ENCODE measurements around the gene ANKRD6.
"Not testable (repeated sequence)": the region's sequence is repeated elsewhere in the genome, so short reads cannot be mapped to it uniquely, and the experiment has no call there.

Gene ANKRD6

DNA sequence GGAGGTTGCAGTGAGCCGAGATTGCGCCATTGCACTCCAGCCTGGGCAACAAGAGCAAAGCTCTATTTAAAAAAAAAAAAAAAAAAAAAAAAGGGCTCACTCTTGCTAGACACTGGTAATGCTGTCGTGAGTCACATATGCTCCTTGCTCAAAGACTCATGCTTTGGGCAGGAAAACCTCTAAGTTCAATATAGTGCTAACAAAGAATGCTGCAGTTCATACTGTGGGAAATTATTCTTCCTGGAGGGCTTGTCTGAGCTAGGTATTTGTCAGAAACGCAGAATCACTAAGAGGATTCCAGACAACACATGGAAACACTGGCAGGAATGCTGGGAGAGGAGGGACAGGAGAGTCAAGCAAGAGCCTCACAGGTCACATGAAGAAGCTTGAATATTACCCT lies 207.9 kb downstream of the ANKRD6 start:
- no peak for TF ChIP-seq EZH2phosphoT487 (conservative IDR thresholded peaks at IDR 0.05; ENCODE audit: low read length)
- TF ChIP-seq, protein P1, sequence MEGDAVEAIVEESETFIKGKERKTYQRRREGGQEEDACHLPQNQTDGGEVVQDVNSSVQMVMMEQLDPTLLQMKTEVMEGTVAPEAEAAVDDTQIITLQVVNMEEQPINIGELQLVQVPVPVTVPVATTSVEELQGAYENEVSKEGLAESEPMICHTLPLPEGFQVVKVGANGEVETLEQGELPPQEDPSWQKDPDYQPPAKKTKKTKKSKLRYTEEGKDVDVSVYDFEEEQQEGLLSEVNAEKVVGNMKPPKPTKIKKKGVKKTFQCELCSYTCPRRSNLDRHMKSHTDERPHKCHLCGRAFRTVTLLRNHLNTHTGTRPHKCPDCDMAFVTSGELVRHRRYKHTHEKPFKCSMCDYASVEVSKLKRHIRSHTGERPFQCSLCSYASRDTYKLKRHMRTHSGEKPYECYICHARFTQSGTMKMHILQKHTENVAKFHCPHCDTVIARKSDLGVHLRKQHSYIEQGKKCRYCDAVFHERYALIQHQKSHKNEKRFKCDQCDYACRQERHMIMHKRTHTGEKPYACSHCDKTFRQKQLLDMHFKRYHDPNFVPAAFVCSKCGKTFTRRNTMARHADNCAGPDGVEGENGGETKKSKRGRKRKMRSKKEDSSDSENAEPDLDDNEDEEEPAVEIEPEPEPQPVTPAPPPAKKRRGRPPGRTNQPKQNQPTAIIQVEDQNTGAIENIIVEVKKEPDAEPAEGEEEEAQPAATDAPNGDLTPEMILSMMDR (IDR thresholded peaks at IDR 0.05; ENCODE audit: insufficient read depth, low read length, poor library complexity, severe bottlenecking) = no peak
- no peak overlapping the region for H3K27ac ChIP-seq (ENCODE audit: low read depth, low read length)
- no peak overlapping the region for H3K4me3 ChIP-seq (ENCODE audit: insufficient read depth, low read length, poor library complexity, severe bottlenecking)
- H3K4me2 ChIP-seq (ENCODE audit: low read depth, low read length, poor library complexity, severe bottlenecking) = no peak overlapping the region
- H3K27me3 ChIP-seq (ENCODE audit: low read length) = no peaks in the 10 kb centered on the region
- peaks cover 14% of the 10 kb centered on the region for H3F3A ChIP-seq (ENCODE audit: insufficient read depth)
- no peak overlapping the region for H3K9ac ChIP-seq (ENCODE audit: low read length)
- H3K9me2 ChIP-seq (replicated peaks; ENCODE audit: insufficient read depth, low read length) = no peaks in the 10 kb centered on the region
- H4K20me1 ChIP-seq (ENCODE audit: low read depth, low read length) = no peaks in the 10 kb centered on the region
- peaks cover 24% of the 10 kb centered on the region; the same call in 1 of the 2 replicates for H3K79me2 ChIP-seq (ENCODE audit: insufficient read depth, low read length)
- H3K9me3 ChIP-seq (ENCODE audit: insufficient read depth, low read length) = no peaks in the 10 kb centered on the region
- peaks cover 21% of the 10 kb centered on the region for H3K36me3 ChIP-seq (ENCODE audit: low read length)
- no peak overlapping the region for H2AFZ ChIP-seq (ENCODE audit: low read depth, low read length, severe bottlenecking)

DNA sequence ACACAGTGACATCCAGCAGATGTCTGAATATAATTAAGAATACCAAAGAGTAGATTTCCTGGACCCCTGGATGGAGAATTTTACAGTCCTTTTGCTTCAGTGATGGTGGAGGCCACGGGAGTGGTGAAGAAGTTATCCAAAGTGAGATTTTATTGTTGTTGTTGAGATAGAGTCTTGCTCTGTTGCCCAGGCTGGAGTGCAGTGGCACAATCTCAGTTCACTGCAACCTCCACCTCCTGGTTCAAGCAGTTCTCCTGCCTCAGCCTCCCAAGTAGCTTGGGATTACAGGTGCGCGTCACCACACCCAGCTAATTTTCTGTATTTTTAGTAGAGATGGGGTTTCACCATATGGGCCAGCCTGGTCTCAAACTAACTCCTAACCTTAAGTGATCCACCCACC lies 208.6 kb downstream of the ANKRD6 start:
- not testable (repeated sequence) for H3K4me3 ChIP-seq (ENCODE audit: insufficient read depth, low read length, poor library complexity, severe bottlenecking); H3K9me3 ChIP-seq (ENCODE audit: insufficient read depth, low read length); H4K20me1 ChIP-seq (ENCODE audit: low read depth, low read length); H3K9me2 ChIP-seq (replicated peaks; ENCODE audit: insufficient read depth, low read length); H3K9ac ChIP-seq (ENCODE audit: low read length); H3K4me2 ChIP-seq (ENCODE audit: low read depth, low read length, poor library complexity, severe bottlenecking); H3K27ac ChIP-seq (ENCODE audit: low read depth, low read length); H3K27me3 ChIP-seq (ENCODE audit: low read length); H2AFZ ChIP-seq (ENCODE audit: low read depth, low read length, severe bottlenecking)
- Histone ChIP-seq H3K79me2 (ENCODE audit: insufficient read depth, low read length) (peaks cover 24% of the 10 kb centered on the region; the same call in 1 of the 2 replicates), H3K36me3 (ENCODE audit: low read length) (peaks cover 21% of the 10 kb centered on the region), H3F3A (ENCODE audit: insufficient read depth) (peaks cover 14% of the 10 kb centered on the region)

DNA sequence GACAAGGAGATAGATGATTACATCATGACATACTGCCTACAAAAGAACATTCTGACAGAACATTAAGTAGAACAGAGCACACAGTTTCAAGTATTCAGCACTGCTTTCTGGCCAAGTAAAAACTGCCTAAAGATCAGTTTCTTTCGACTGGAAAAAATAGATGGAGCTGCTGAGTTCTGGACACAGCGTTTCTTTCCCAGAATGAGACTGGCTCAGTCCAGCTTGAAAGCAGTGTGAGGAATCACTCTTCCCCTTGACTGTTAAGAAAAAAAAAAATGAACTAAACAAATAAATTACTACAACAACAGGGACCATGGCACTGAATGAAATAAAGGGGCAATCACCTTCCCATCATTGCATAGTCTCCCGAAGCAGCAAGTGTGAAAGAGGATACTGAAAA lies 210.0 kb downstream of the ANKRD6 start:
- Histone ChIP-seq H3K27ac (ENCODE audit: low read depth, low read length) (no peak overlapping the region), H3K36me3 (ENCODE audit: low read length) (peaks cover 13% of the 10 kb centered on the region; the same call in 1 of the 2 replicates), H4K20me1 (ENCODE audit: low read depth, low read length) (no peaks in the 10 kb centered on the region), H3K4me3 (ENCODE audit: insufficient read depth, low read length, poor library complexity, severe bottlenecking) (no peak overlapping the region), H3K9me2 (replicated peaks; ENCODE audit: insufficient read depth, low read length) (no peaks in the 10 kb centered on the region), H3K27me3 (ENCODE audit: low read length) (no peaks in the 10 kb centered on the region), H3K9me3 (ENCODE audit: insufficient read depth, low read length) (no peaks in the 10 kb centered on the region), H3K79me2 (ENCODE audit: insufficient read depth, low read length) (peaks cover 19% of the 10 kb centered on the region; the same call in 1 of the 2 replicates), H3K9ac (ENCODE audit: low read length) (no peak overlapping the region), H3F3A (ENCODE audit: insufficient read depth) (peaks cover 10% of the 10 kb centered on the region), H3K4me2 (ENCODE audit: low read depth, low read length, poor library complexity, severe bottlenecking) (no peak overlapping the region), H2AFZ (ENCODE audit: low read depth, low read length, severe bottlenecking) (no peak overlapping the region)
- TF ChIP-seq, protein P1 (IDR thresholded peaks at IDR 0.05; ENCODE audit: insufficient read depth, low read length, poor library complexity, severe bottlenecking) = no peak
- TF ChIP-seq EZH2phosphoT487 (conservative IDR thresholded peaks at IDR 0.05; ENCODE audit: low read length) = no peak

DNA sequence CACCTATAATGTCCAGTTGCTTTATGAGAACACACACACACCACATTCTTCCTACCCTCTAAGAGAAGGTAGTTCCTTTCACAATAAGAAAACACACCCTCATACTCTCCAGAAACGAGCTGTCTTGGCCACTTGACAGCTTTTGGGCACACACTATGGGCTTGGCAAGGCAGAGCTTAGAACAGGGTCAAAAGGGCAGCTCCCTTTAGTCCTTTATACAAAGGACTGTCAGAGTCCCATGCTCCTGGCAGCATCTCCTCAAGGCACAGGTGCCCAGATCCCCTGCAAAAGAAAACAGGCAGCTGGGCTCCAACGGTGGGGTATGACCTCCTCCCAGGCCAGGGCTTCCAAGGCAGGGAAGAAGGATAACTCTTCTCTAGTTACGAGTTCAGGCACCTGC lies 210.5 kb downstream of the ANKRD6 start:
- Histone ChIP-seq H3K79me2 (ENCODE audit: insufficient read depth, low read length) (peaks cover 16% of the 10 kb centered on the region; the same call in 1 of the 2 replicates), H4K20me1 (ENCODE audit: low read depth, low read length) (no peaks in the 10 kb centered on the region), H3K27me3 (ENCODE audit: low read length) (no peaks in the 10 kb centered on the region), H3K9me3 (ENCODE audit: insufficient read depth, low read length) (no peaks in the 10 kb centered on the region), H3K27ac (ENCODE audit: low read depth, low read length) (no peak overlapping the region), H3F3A (ENCODE audit: insufficient read depth) (peaks cover 8% of the 10 kb centered on the region), H3K9ac (ENCODE audit: low read length) (no peak overlapping the region), H3K4me2 (ENCODE audit: low read depth, low read length, poor library complexity, severe bottlenecking) (no peak overlapping the region), H3K36me3 (ENCODE audit: low read length) (peaks cover 13% of the 10 kb centered on the region; the same call in 1 of the 2 replicates), H3K9me2 (replicated peaks; ENCODE audit: insufficient read depth, low read length) (no peaks in the 10 kb centered on the region), H2AFZ (ENCODE audit: low read depth, low read length, severe bottlenecking) (no peak overlapping the region), H3K4me3 (ENCODE audit: insufficient read depth, low read length, poor library complexity, severe bottlenecking) (no peak overlapping the region)
- TF ChIP-seq EZH2phosphoT487 (conservative IDR thresholded peaks at IDR 0.05; ENCODE audit: low read length) = no peak
- TF ChIP-seq, protein P1 (IDR thresholded peaks at IDR 0.05; ENCODE audit: insufficient read depth, low read length, poor library complexity, severe bottlenecking) = no peak
